ENCODE results near the gene ATP1A4.

Gene ATP1A4

GRCh38 chr1:160148121-160148520 lies 3.3 kb upstream of the ATP1A4 start (continued):
- no peak for TF ChIP-seq PATZ1 (CRISPR knock-in tag; IDR thresholded peaks at IDR 0.05; ENCODE audit: borderline replicate concordance)
- no peak for TF ChIP-seq PPARA (CRISPR knock-in tag; IDR thresholded peaks at IDR 0.05; ENCODE audit: borderline replicate concordance)
- TF ChIP-seq POU6F1 (CRISPR knock-in tag; IDR thresholded peaks at IDR 0.05; ENCODE audit: borderline replicate concordance, low read depth), result no peak
- TF ChIP-seq ESRRG (CRISPR knock-in tag; IDR thresholded peaks at IDR 0.05), result no peak
- TF ChIP-seq CREB5 (CRISPR knock-in tag; IDR thresholded peaks at IDR 0.05; ENCODE audit: low read depth), result no peak
- no peak for TF ChIP-seq RARB (CRISPR knock-in tag; IDR thresholded peaks at IDR 0.05)
- no peak for TF ChIP-seq ZNF8 (CRISPR knock-in tag; IDR thresholded peaks at IDR 0.05)

- no peak for ATAC-seq
- TF ChIP-seq ESRRG (CRISPR knock-in tag; IDR thresholded peaks at IDR 0.05), result no peak
- no peak for TF ChIP-seq ISL1 (CRISPR knock-in tag; IDR thresholded peaks at IDR 0.05)
Observed at GRCh38 chr1:160149233-160149632, 2.2 kb upstream of the ATP1A4 start.

GRCh38 chr1:160149716-160150115 lies 1.7 kb upstream of the ATP1A4 start:
- ATAC-seq, result no peak
- TF ChIP-seq TCF4 (CRISPR knock-in tag; IDR thresholded peaks at IDR 0.05; ENCODE audit: borderline replicate concordance), result no peak
- no peak for TF ChIP-seq CSRNP3 (CRISPR knock-in tag; IDR thresholded peaks at IDR 0.05)
- no peak for TF ChIP-seq TOX (CRISPR knock-in tag; IDR thresholded peaks at IDR 0.05; ENCODE audit: borderline replicate concordance)
- TF ChIP-seq POU6F1 (CRISPR knock-in tag; IDR thresholded peaks at IDR 0.05; ENCODE audit: borderline replicate concordance, low read depth), result no peak
- TF ChIP-seq RARB (CRISPR knock-in tag; IDR thresholded peaks at IDR 0.05), result no peak
- no peak for TF ChIP-seq CREB5 (CRISPR knock-in tag; IDR thresholded peaks at IDR 0.05; ENCODE audit: low read depth)
- no peak for TF ChIP-seq ZFP30 (CRISPR knock-in tag; IDR thresholded peaks at IDR 0.05)
- TF ChIP-seq PATZ1 (CRISPR knock-in tag; IDR thresholded peaks at IDR 0.05; ENCODE audit: borderline replicate concordance), result no peak
- no peak for TF ChIP-seq ZNF8 (CRISPR knock-in tag; IDR thresholded peaks at IDR 0.05)
- no peak for TF ChIP-seq ARNTL (CRISPR knock-in tag; IDR thresholded peaks at IDR 0.05; ENCODE audit: borderline replicate concordance, low read depth)
- TF ChIP-seq BACH2 (CRISPR knock-in tag; IDR thresholded peaks at IDR 0.05; ENCODE audit: borderline replicate concordance), result no peak
- no peak for TF ChIP-seq CSDC2 (CRISPR knock-in tag; IDR thresholded peaks at IDR 0.05)
- no peak for TF ChIP-seq ISL1 (CRISPR knock-in tag; IDR thresholded peaks at IDR 0.05)
- TF ChIP-seq PPARA (CRISPR knock-in tag; IDR thresholded peaks at IDR 0.05; ENCODE audit: borderline replicate concordance), result no peak
- no peak for TF ChIP-seq ZC3H10 (CRISPR knock-in tag; IDR thresholded peaks at IDR 0.05)
- no peak for TF ChIP-seq ZNF70 (CRISPR knock-in tag; IDR thresholded peaks at IDR 0.05)
- no peak for TF ChIP-seq GLIS3 (CRISPR knock-in tag; IDR thresholded peaks at IDR 0.05)

Data from SK-N-SH treated with all-trans-retinoic acid at 6 μM for 48 hours (cell line).